HepG2 (cell line): Measurements from ENCODE around the gene PHF8. TPM values are rescaled to one million over a fixed set of nuclear protein-coding genes. Genes with fewer than 3 reads are reported as not detected.
A peak's percentile ranks its signal among the peaks of the same experiment; 100 is the strongest.

Source experiments
- CTCF ChIP-seq: sonication (generic); formaldehyde crosslinking; IDR thresholded peaks from 2 replicates; pipeline ENCODE4 v1.5.0; 2020; ENCODE audit warnings: mild to moderate bottlenecking, missing genetic modification reagents, moderate library complexity
- EEA1 ChIP-seq: sonication (generic); formaldehyde crosslinking; IDR thresholded peaks from 2 replicates; pipeline ENCODE4 v1.5.1; 2020; ENCODE audit warnings: mild to moderate bottlenecking, missing genetic modification reagents, borderline replicate concordance
- ELF3 ChIP-seq: IDR thresholded peaks from 2 replicates; pipeline ENCODE4 v1.6.1; 2016; ENCODE audit warnings: missing genetic modification reagents, missing compliant biosample characterization
- FOXA3 ChIP-seq: IDR thresholded peaks from 2 replicates; pipeline ENCODE4 v1.6.1; 2016; ENCODE audit warnings: missing genetic modification reagents, missing compliant biosample characterization
- GABPB1 ChIP-seq: IDR thresholded peaks from 2 replicates; pipeline ENCODE4 v1.6.1; 2016; ENCODE audit warnings: mild to moderate bottlenecking, missing genetic modification reagents, moderate library complexity, missing compliant biosample characterization
- GLI4 ChIP-seq: sonication (generic); formaldehyde crosslinking; IDR thresholded peaks from 2 replicates; pipeline ENCODE4 v1.5.1; 2020; ENCODE audit warnings: missing genetic modification reagents, mild to moderate bottlenecking, moderate library complexity, borderline replicate concordance
- HNRNPLL ChIP-seq: fragments of 200-400 bp; formaldehyde crosslinking; IDR thresholded peaks from 2 replicates; pipeline ENCODE4 v1.6.1; 2017; ENCODE audit warnings: mild to moderate bottlenecking, low read depth, low read length; ENCODE audit not compliant: poor library complexity, severe bottlenecking
- IRF2 ChIP-seq: IDR thresholded peaks from 2 replicates; pipeline ENCODE4 v1.6.1; 2018; ENCODE audit warnings: missing genetic modification reagents, missing compliant biosample characterization
- ISL2 ChIP-seq: sonication (generic); formaldehyde crosslinking; IDR thresholded peaks from 2 replicates; pipeline ENCODE4 v1.5.0; 2020; ENCODE audit warnings: missing genetic modification reagents
- KAT8 ChIP-seq: IDR thresholded peaks from 2 replicates; pipeline ENCODE4 v1.6.1; 2016; ENCODE audit warnings: missing genetic modification reagents, missing compliant biosample characterization
- PITX1 ChIP-seq: sonication (generic); formaldehyde crosslinking; IDR thresholded peaks from 2 replicates; pipeline ENCODE4 v1.5.1; 2020; ENCODE audit warnings: mild to moderate bottlenecking, missing genetic modification reagents
- POLR2AphosphoS5 ChIP-seq: IDR thresholded peaks from 2 replicates; pipeline ENCODE4 v1.6.1; 2012; ENCODE audit warnings: low read depth, low read length
- PPARG ChIP-seq: conservative IDR thresholded peaks from 2 replicates; pipeline ENCODE4 v1.6.1; 2016; ENCODE audit warnings: missing biosample characterization, missing genetic modification reagents
- RBFOX2 ChIP-seq: fragments of 200-400 bp; formaldehyde crosslinking; IDR thresholded peaks from 2 replicates; pipeline ENCODE4 v1.6.1; 2017; ENCODE audit warnings: low read depth, mild to moderate bottlenecking, low read length
- SOX13 ChIP-seq, 3 experiments: fragments of 450-650 bp in 1 of 3; sonication (generic) in 1 of 3; formaldehyde crosslinking in 1 of 3; IDR thresholded peaks in 2 of 3; conservative IDR thresholded peaks in 1 of 3; 2 replicates each; pipeline versions ENCODE4 v1.5.0 to v1.6.1; 2016 to 2020; ENCODE audit warnings: antibody characterized with exemption in 1 of 3, mild to moderate bottlenecking in 1 of 3, missing compliant biosample characterization in 1 of 3, missing genetic modification reagents in 1 of 3, moderate library complexity in 1 of 3
- SP2 ChIP-seq: sonication (generic); formaldehyde crosslinking; IDR thresholded peaks from 2 replicates; pipeline ENCODE4 v1.5.1; 2020; ENCODE audit warnings: mild to moderate bottlenecking, missing genetic modification reagents
- SP5 ChIP-seq: IDR thresholded peaks from 2 replicates; pipeline ENCODE4 v1.6.1; 2016; ENCODE audit warnings: low read depth, borderline replicate concordance
- ZNF124 ChIP-seq: sonication (generic); formaldehyde crosslinking; IDR thresholded peaks from 2 replicates; pipeline ENCODE4 v1.4.0; 2020; ENCODE audit warnings: missing genetic modification reagents
- ZNF333 ChIP-seq: sonication (generic); formaldehyde crosslinking; IDR thresholded peaks from 2 replicates; pipeline ENCODE4 v1.4.0; 2020; ENCODE audit warnings: mild to moderate bottlenecking, missing genetic modification reagents, borderline replicate concordance
- ZNF446 ChIP-seq: sonication (generic); formaldehyde crosslinking; IDR thresholded peaks from 2 replicates; pipeline ENCODE4 v1.5.0; 2020; ENCODE audit warnings: mild to moderate bottlenecking, missing genetic modification reagents
- ZNF644 ChIP-seq: IDR thresholded peaks from 2 replicates; pipeline ENCODE4 v1.6.1; 2016; ENCODE audit warnings: low read depth
- ZNF746 ChIP-seq: sonication (generic); formaldehyde crosslinking; IDR thresholded peaks from 2 replicates; pipeline ENCODE4 v1.8.0; 2022; ENCODE audit warnings: mild to moderate bottlenecking, missing genetic modification reagents
- ZSCAN21 ChIP-seq: sonication (generic); formaldehyde crosslinking; IDR thresholded peaks from 2 replicates; pipeline ENCODE4 v1.8.0; 2022; ENCODE audit warnings: mild to moderate bottlenecking, missing genetic modification reagents, moderate library complexity, borderline replicate concordance
- polyA plus RNA-seq, 8 experiments: library from polyadenylated mRNA; depleted of rRNA in 3 of 8; stranded (reverse) in 7 of 8; unstranded in 1 of 8; fragments of >200 nt; fragmentation: Illumina TruSeq in 4 of 8; extraction: Trizol in 4 of 8; gene quantifications; 2 replicates each; pipeline versions ENCODE4 v1.2.1 to v1.2.3, GENCODE V29; 2011 to 2016; ENCODE audit warnings: low read depth in 4 of 8, missing spikeins in 1 of 8, mixed read lengths in 1 of 8; ENCODE audit not compliant: insufficient read depth in 1 of 8
- total RNA-seq, 5 experiments: library from RNA; depleted of rRNA; stranded (reverse); fragments of >200 nt; fragmentation: Illumina TruSeq; extraction: Trizol; gene quantifications; 2 replicates each; pipeline ENCODE4 v1.2.3, GENCODE V29; 2016; ENCODE audit warnings: low read depth in 1 of 5
- TF ChIP-seq, protein P1 (sequence below): sonication (generic); formaldehyde crosslinking; IDR thresholded peaks from 2 replicates; pipeline ENCODE4 v1.4.0; 2020; ENCODE audit warnings: mild to moderate bottlenecking, missing genetic modification reagents

PHF8 gene
- total and polyA plus RNA-seq, 2 of the 13 experiments (the other 11 are each of a cell fraction or from before 2014, with no cell fraction given) = 15.5 to 19.1 TPM

DNA sequence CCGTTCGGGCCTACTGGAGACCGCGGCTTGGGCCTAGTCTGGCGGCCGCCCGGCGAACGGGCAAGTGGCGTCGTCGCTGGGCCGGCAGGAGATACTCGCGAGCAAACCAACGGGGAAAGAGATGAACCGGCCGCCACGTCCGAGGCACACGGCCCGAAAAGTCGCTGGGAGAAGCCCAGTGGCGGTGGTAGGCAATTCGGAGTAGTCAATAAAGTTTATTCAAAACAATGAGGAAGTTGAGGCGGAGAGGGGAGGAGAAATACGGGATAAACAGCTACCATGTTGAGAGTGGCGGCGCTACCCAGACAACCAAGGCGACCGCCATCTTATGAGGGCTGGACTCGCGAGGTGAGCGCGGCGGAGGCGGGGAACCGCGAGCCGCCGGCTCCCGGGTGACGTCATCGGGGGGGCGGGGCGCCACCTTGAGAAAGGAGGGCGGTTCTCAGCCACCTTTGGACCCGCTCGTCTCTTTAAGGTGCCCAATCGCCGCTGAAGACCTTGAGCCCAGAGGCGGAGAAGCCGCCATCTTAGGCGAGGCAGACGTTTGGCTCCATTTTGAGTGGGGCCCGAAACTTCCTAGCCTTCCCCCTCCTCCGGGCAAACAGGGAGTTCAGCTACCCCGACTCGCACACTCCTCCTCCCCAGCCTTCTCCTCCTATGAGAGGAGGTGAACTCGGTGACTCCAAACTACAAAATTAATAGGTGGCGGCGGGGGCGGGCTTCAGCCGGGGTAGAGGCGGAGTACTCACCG, at the start of gene PHF8 (continued):
- TF ChIP-seq, protein P1, sequence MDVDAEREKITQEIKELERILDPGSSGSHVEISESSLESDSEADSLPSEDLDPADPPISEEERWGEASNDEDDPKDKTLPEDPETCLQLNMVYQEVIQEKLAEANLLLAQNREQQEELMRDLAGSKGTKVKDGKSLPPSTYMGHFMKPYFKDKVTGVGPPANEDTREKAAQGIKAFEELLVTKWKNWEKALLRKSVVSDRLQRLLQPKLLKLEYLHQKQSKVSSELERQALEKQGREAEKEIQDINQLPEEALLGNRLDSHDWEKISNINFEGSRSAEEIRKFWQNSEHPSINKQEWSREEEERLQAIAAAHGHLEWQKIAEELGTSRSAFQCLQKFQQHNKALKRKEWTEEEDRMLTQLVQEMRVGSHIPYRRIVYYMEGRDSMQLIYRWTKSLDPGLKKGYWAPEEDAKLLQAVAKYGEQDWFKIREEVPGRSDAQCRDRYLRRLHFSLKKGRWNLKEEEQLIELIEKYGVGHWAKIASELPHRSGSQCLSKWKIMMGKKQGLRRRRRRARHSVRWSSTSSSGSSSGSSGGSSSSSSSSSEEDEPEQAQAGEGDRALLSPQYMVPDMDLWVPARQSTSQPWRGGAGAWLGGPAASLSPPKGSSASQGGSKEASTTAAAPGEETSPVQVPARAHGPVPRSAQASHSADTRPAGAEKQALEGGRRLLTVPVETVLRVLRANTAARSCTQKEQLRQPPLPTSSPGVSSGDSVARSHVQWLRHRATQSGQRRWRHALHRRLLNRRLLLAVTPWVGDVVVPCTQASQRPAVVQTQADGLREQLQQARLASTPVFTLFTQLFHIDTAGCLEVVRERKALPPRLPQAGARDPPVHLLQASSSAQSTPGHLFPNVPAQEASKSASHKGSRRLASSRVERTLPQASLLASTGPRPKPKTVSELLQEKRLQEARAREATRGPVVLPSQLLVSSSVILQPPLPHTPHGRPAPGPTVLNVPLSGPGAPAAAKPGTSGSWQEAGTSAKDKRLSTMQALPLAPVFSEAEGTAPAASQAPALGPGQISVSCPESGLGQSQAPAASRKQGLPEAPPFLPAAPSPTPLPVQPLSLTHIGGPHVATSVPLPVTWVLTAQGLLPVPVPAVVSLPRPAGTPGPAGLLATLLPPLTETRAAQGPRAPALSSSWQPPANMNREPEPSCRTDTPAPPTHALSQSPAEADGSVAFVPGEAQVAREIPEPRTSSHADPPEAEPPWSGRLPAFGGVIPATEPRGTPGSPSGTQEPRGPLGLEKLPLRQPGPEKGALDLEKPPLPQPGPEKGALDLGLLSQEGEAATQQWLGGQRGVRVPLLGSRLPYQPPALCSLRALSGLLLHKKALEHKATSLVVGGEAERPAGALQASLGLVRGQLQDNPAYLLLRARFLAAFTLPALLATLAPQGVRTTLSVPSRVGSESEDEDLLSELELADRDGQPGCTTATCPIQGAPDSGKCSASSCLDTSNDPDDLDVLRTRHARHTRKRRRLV (CRISPR knock-in tag) = no peak
- TF ChIP-seq KAT8 (CRISPR knock-in tag) (peak; percentile 54), ELF3 (peak; percentile 27; the same call in 1 of the 2 replicates), ZNF124 (CRISPR knock-in tag) (no peak), IRF2 (CRISPR knock-in tag) (peak; percentile 48; the same call in 1 of the 2 replicates), POLR2AphosphoS5 (no peak), ZNF333 (CRISPR knock-in tag) (no peak), PITX1 (CRISPR knock-in tag) (no peak), FOXA3 (CRISPR knock-in tag) (0 out of 2 replicates have a peak, but pooled peaks have one; percentile 5), SP5 (peak; percentile 34; the same call in 1 of the 2 replicates), SP2 (no peak), ZNF446 (CRISPR knock-in tag) (no peak), PPARG (CRISPR knock-in tag) (peak; percentile 19; the same call in 1 of the 2 replicates), ZNF644 (peak; percentile 35; the same call in 1 of the 2 replicates), CTCF (CRISPR knock-in tag) (0 out of 2 replicates have a peak, but pooled peaks have one; percentile 2), ZNF746 (CRISPR knock-in tag) (no peak), GABPB1 (CRISPR knock-in tag) (peak; percentile 77), EEA1 (peak; percentile 46; the same call in 1 of the 2 replicates), SOX13 (IDR thresholded peaks at IDR 0.05) (no peak), SOX13 (CRISPR knock-in tag; conservative IDR thresholded peaks at IDR 0.05 in 1 of 2, IDR thresholded peaks at IDR 0.05 in 1 of 2) (peak in 1 of 2 experiments; percentile 34; a peak in 1 of 4 replicates), ISL2 (peak; percentile 41; the same call in 1 of the 2 replicates), GLI4 (no peak), ZSCAN21 (CRISPR knock-in tag) (peak; percentile 16; the same call in 1 of the 2 replicates), RBFOX2 (peak; percentile 87), HNRNPLL (peak; percentile 50)
